Femur (tissue), 1 donor: Measurements from ENCODE around the gene GFRA1.

ENCODE experiments used
- DNase-seq: peaks from one replicate; pipeline ENCODE4 v3.0.0-alpha.2; 2017

GFRA1 gene

DNA sequence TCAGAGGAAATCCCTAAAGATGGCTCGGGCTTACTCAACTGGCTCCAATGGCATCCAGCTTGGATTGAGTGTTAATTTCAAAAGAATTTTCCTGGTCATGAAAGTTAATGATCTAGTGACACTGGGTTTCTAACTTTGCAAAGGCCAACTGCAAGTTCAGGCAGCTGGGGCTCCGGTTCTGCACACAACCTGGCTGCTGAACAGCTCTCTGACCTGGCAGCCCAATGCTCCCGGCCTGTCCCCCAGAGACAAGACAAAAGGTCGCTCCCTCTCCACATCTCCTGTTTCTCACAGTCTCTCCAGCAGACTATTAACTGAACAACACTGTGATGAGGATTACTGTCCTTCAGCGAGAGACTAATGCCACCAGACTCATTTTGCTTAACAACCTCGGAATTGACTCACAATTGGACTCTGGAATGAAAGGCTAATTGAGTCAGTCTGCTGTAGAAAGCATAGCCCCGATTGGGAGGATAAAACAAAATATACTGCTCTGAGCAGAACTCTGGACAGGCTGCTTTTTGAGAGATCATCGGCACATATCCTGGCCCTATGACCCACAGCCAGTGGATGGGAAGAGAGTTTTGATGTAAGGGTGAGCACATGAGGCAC lies 174.5 kb downstream of the GFRA1 start:
- DNase-seq, result peak; percentile 48

- peak; percentile 65 for DNase-seq
Observed at GRCh38 chr10:116097239-116097784, 175.7 kb downstream of the GFRA1 start.

- no peak for DNase-seq
Observed at GRCh38 chr10:116096526-116096925, 176.5 kb downstream of the GFRA1 start.

- no peak for DNase-seq
Observed at GRCh38 chr10:116094356-116094755, 178.7 kb downstream of the GFRA1 start.

GRCh38 chr10:116093031-116093430 lies 180.0 kb downstream of the GFRA1 start:
- DNase-seq, result no peak

GRCh38 chr10:116088985-116089384 lies 184.0 kb downstream of the GFRA1 start:
- no peak for DNase-seq

DNA sequence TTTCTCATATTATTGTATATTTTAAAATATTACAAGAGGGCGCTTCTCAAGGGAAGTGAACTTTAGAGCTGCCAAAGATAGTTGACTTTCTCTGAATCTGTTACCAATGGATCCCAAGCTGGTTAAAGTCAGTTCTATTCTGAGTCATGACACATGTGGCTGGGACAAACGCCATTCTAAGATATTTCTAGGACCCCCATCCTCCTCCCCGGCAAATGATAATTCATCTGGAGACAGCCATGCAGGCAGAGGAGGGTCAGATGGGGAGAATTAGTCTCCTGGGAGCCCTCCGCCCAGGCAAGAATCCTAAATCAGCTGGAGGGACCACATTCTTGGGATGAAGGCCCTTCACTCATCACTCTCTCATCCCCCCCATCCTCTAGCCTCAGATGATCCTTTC lies 187.7 kb downstream of the GFRA1 start:
- no peak for DNase-seq

DNA sequence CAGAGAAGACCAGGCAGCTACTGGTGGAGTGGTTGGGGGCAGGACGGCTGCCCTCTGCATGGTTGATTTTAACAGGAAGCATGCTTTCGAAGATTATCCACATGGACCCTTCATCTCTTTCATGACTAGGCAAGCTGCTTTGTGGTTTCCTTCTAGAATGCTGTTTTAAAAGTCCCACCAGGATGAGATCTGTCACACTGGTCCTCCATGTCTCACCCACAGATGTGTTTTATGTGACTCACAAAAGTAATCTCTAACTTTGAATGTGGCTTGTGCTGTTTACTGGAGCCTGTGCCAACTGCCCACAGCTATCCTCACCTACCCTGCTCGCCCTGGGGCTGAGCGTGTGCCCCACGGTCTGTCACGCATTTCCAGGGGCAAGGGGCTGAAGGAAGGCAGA lies 188.8 kb downstream of the GFRA1 start:
- DNase-seq, result no peak

DNA sequence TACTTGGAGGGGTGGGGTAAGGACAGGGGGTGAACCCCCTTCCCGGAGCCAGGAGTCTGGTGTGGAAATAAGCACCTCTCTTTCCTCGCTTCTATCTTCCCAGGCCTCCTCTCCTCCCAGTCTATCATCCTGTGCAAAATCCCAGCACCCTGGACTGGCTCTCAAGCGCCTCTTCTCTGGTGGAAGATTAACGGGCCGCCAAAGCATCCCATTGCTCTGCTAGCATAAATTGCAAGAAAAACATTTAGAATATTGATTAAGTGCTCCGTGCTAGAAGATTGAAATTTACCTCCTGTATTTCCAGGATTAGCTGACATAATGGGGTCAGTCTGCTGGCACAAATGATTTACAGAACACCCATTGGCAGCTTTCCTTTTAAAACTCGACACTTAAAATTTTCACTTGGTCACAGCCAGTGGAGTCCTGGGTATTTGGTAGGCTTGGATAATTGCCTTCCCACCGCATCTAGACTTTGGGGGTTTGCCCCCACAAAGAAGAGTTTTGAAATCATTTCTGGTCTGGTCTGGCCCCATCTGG lies 189.7 kb downstream of the GFRA1 start:
- DNase-seq, result no peak

DNA sequence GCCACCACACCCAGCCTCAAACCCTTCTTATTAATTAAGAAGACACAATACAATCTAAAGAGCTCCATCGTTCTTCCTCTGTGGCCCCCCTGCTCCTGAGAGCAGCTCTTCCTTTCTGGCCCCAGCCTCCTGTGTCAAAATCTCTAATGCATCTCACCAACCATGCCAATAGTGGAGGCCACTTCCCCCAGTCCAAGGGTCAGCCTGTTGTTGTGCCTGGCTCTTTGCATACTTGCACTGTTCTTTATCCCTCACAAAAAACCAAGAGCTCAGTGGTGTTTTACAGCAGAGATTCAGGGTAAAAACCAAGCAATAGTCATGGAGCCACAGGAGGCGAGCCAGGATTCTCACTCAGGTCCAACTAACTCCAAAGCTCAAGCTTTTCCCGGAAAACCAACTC lies 190.2 kb downstream of the GFRA1 start:
- DNase-seq, result no peak

DNA sequence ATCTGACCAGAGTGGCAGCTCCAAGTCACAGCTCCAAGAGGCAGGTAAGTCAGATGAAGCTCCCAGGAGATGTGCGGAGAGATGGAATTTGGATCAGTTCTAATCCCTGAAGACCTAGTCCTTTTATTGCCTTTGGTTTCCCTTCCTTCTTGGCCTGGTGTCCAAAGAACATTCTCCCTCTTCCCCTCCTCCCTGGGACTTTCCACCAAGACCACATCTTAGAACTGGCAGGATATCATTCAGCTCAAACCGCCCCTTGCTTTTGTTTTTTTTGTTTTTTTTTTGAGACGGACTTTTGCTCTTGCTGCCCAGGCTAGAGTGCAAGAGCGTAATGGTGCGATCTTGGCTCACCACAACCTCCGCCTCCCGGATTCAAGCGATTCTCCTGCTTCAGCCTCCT lies 190.8 kb downstream of the GFRA1 start:
- no peak for DNase-seq

- no peak for DNase-seq
Observed at GRCh38 chr10:116080553-116080952, 192.5 kb downstream of the GFRA1 start.

DNA sequence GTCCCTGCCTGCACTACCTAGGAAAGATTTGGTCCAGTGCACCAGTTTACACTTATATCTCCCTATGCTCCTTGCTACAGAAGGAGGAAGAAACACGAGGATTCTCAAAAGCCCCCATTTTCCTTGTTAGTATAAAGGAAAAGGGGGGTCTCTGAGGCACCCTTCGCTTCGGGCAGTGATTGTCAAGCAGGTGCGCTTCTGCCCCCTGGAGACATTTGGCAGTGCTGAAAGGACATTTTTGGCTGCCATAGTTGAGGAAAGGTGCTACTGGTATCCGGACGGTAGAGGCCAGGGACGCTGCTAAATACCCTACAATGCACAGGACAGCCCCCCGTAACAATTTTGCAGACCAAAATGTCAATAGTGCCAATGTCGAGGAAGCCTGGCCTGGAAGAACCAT lies 193.7 kb downstream of the GFRA1 start:
- DNase-seq, result no peak

GRCh38 chr10:116076621-116077020 lies 196.4 kb downstream of the GFRA1 start:
- no peak for DNase-seq

DNA sequence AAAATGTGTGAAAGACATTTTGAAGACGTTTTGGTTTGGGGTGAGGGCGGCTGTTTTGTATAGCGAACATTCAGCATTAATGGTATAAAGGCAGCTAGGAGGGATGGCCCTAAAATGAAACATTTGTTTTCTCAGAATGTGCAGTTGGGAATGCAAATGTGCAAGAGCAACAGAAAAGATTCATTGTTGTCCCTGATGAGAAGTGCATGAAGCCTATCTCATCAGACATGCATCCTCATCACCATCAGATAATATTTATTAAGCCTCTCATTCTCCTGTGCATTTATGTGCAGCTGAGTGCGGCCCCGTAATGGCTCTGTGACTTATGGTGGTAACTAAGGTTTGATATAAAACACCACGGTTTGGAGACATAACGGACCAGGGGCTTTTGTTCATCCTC lies 199.5 kb downstream of the GFRA1 start:
- DNase-seq, result no peak

DNA sequence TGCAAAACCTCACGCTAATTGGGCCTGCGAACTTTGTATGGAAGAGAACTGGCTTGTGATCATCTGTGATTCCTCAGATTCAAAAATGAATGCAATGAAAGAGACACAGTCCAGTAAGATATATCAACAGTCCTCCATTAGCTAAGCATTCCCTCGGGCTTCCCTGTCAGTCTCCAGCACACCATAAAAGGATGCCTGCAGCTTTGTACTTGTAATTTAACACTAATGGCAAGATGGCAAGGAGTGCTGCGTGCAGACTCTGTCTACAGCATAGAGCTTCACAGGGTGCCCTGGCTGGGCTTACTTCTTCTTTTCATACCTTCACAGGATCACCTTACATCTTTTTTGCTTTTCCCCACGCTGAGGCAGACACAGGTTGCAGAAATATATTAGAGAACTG lies 200.0 kb downstream of the GFRA1 start:
- DNase-seq, result no peak

DNA sequence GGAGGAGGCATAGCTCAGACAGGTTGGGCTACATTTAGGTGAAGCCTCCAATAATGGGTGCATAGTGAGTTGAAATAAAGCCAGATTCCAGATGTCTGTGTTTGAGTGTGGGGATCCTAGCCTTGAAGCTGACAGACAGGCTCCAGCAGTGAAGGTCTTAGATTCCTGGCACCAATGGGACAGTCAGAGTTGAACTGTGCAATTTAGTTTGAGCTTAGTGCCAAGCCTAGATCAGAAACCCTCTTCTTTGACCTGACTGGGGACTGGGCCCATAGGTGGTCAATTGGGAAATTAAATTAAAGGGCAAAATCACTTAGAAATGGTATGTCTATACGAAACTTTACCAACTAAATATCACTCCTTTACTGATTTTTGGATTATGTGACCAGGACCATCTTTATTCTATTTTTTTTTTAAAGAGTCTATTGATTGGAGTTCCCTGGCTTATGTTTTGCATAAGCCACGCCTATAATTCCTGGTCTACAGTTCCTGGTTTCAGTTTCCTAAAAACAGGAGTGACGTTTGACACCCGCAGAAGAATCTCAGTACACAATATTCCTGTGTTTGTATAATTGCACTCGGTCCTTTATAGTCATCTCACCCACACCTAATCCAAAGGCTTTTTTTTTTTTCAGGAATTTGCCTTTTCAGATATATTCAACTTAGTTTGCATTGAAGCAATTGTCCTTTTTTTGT lies 201.4 kb downstream of the GFRA1 start:
- no peak for DNase-seq

GRCh38 chr10:116070743-116071320 lies 202.2 kb downstream of the GFRA1 start:
- no peak for DNase-seq

GRCh38 chr10:116069856-116070255 lies 203.2 kb downstream of the GFRA1 start:
- no peak for DNase-seq

GRCh38 chr10:116067825-116068224 lies 205.2 kb downstream of the GFRA1 start:
- no peak for DNase-seq

GRCh38 chr10:116063107-116063506 lies 209.9 kb downstream of the GFRA1 start:
- no peak for DNase-seq

GRCh38 chr10:116060864-116061263 lies 212.1 kb downstream of the GFRA1 start:
- no peak for DNase-seq

GRCh38 chr10:116059320-116059719 lies 213.7 kb downstream of the GFRA1 start:
- no peak for DNase-seq
